ENCODE measurements around the gene DOCK2.
A peak's percentile ranks its signal among the peaks of the same experiment; 100 is the strongest.

DOCK2 gene

GRCh38 chr5:169691471-169691870 is 54.4 kb downstream of the DOCK2 start:
- Mint-ChIP-seq H3K36me3 (ENCODE audit: low read depth) (peaks cover 68% of the 10 kb centered on the region), H3K9me3 (no peaks in the 10 kb centered on the region), H3K27ac (no peak overlapping the region), H3K4me3 (no peak overlapping the region), H3K27me3 (no peaks in the 10 kb centered on the region), H3K4me1 (no peaks in the 10 kb centered on the region)
- ATAC-seq (no peak), DNase-seq (no peak)

GRCh38 chr5:169694091-169694625 is 57.1 kb downstream of the DOCK2 start:
- Mint-ChIP-seq H3K4me3 (no peak overlapping the region), H3K36me3 (ENCODE audit: low read depth) (peaks cover 72% of the 10 kb centered on the region), H3K27ac (no peak overlapping the region), H3K9me3 (no peaks in the 10 kb centered on the region), H3K27me3 (no peaks in the 10 kb centered on the region), H3K4me1 (no peaks in the 10 kb centered on the region)
- DNase-seq: no peak
- ATAC-seq: no peak

- no peaks in the 10 kb centered on the region for H3K27me3 Mint-ChIP-seq
- DNase-seq: no peak
- H3K27ac Mint-ChIP-seq: no peak overlapping the region
- ATAC-seq: no peak
- H3K4me1 Mint-ChIP-seq: no peaks in the 10 kb centered on the region
- no peaks in the 10 kb centered on the region for H3K9me3 Mint-ChIP-seq
- peaks cover 70% of the 10 kb centered on the region for H3K36me3 Mint-ChIP-seq (ENCODE audit: low read depth)
- H3K4me3 Mint-ChIP-seq: no peak overlapping the region
These were observed 58.0 kb downstream of the DOCK2 start for GRCh38 chr5:169695025-169695625.

DNA sequence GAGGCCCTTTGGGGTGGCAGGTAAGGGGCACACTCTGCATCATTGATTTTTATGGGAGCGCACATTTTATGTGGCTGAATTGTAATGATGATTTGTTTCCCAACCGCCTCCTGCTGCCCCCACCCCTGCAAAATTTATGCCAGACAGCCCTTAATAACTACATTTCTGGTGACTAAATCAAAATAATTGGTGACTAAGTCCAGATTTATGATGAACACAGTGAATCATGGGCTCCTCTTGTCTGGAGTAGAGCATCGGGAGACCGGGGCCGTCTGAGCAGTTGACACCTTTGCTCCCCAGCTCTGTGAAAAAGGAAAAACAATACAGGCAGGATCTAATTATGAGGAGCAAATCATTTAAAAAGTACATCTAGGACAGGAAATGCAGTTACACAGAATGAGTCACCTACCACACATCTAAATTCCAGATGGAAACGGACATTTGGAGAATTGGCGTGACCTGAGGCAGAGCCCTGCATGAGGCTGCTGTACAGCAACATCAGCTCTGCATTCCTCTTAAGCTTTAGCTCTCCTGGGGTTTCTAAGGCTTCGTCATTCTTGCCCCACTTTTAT is 58.9 kb downstream of the DOCK2 start:
- H3K27ac Mint-ChIP-seq: no peak overlapping the region
- DNase-seq (no peak), ATAC-seq (no peak)
- peaks cover 62% of the 10 kb centered on the region for H3K36me3 Mint-ChIP-seq (ENCODE audit: low read depth)
- H3K4me1 Mint-ChIP-seq: no peaks in the 10 kb centered on the region
- no peak overlapping the region for H3K4me3 Mint-ChIP-seq
- H3K27me3 Mint-ChIP-seq: no peaks in the 10 kb centered on the region
- no peaks in the 10 kb centered on the region for H3K9me3 Mint-ChIP-seq

DNA sequence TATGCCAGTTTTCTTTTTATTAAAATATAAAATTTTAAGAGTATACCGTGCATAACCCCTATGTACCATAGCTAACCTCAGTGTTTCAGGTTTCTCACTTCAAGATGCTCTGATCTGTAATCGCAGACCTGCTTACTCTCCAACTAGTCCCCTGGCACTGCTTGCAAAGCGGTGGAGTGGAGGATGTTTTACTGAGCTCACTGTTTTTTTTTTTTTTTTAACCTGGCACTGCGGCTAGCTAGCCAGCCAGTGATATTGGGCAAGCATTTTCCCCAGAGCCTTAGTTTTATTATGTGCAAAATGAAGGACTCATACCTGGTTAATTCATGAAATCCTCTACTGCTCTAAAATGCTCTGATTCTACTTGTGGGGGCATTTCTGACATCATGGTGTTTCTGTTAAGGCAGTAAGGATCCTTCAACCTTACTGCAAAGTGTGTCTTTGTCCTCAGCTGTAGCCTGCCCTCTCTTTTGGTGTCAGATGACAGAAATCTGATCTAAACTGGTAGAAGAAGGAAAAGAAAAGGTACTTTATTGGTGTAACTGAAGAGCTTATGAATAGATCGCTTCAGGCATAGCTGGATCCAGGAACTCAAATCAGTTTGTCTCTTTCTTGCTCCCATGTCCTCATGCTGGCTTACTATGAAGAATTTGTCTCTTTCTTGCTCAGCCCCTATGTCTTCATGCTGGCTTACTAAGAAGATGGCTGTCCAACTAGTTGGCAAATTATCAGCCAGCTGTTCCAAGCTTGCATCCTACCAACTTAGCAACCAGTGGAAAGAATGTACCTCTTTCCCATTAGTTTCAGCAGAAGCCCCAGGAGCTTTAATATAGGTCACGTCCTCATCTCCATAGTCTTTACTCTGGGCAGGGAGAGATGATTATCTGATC is 59.8 kb downstream of the DOCK2 start:
- Mint-ChIP-seq H3K4me3 (no peak overlapping the region), H3K36me3 (ENCODE audit: low read depth) (peaks cover 62% of the 10 kb centered on the region), H3K27ac (no peak overlapping the region)

DNA sequence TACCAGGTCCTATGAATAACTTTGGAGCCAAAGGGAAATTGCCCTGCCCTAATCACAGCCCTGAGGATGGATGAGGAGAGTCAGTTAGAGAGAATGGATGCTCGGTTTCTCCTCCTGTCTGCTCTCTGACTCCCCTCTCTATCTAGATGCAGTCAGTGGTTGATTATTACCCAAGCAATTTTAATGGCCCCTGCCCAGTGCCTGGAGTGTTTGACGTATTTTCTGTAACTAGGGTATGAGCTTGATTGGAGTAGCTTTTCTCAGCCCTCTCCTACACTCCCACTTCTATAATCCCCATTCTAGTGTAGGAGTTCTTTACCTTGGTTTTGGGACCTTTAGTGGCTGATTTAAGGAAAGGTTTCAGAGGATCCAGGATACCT is 60.4 kb downstream of the DOCK2 start:
- Mint-ChIP-seq H3K27ac (no peak overlapping the region), H3K4me3 (no peak overlapping the region), H3K27me3 (no peaks in the 10 kb centered on the region), H3K4me1 (no peaks in the 10 kb centered on the region), H3K9me3 (no peaks in the 10 kb centered on the region), H3K36me3 (ENCODE audit: low read depth) (peaks cover 64% of the 10 kb centered on the region)
- ATAC-seq: no peak
- no peak for DNase-seq

More for the DNA sequence above, 59.8 kb downstream of the DOCK2 start:
- Mint-ChIP-seq H3K27me3 (no peaks in the 10 kb centered on the region), H3K9me3 (no peaks in the 10 kb centered on the region), H3K4me1 (no peaks in the 10 kb centered on the region)
- ATAC-seq: no peak
- DNase-seq: no peak

DNA sequence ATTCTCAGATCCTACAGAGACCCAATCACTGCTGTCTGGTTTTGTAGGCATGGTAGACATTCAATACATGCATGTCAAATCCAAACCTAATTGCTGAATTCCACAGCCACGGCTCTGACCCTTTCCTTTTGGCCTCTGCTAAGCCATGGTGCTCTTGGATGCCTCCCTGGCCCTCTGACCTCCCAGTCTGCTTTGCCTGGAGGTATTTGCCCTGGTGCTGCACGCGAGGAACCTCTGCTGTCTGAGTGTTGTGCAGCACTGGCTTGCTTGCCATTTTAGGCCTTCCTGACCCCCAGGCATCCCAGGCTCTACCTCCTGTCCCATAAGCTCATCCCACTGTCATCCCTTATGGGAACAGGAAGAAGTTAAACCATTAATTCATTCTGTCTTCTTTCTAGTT is 60.9 kb downstream of the DOCK2 start:
- no peak for DNase-seq
- Mint-ChIP-seq H3K9me3 (no peaks in the 10 kb centered on the region), H3K4me3 (no peak overlapping the region), H3K27me3 (no peaks in the 10 kb centered on the region), H3K4me1 (peaks cover 2% of the 10 kb centered on the region), H3K27ac (no peak overlapping the region), H3K36me3 (ENCODE audit: low read depth) (peaks cover 66% of the 10 kb centered on the region)
- no peak for ATAC-seq

DNA sequence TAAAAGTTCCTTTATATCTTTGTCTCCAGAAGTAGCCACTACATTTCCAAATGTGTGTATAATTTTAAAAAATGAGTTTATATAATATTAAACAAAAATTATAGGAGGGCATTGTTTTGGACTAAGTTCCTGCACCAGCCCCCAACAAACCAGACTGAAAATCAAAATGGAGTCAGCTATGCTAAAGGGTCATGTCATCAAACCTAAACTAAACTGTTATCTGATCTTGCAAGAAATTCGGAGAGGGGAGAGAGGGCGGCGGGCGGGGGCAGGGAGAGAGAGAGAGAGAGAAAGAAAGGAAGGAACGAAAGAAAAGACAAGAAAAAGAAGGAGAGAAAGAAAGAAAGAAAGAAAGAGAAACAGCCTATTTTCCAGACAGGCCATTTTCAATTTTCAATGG is 63.5 kb downstream of the DOCK2 start:
- DNase-seq: no peak
- peaks cover 17% of the 10 kb centered on the region for H3K4me1 Mint-ChIP-seq
- no peak overlapping the region for H3K27ac Mint-ChIP-seq
- no peaks in the 10 kb centered on the region for H3K27me3 Mint-ChIP-seq
- no peaks in the 10 kb centered on the region for H3K9me3 Mint-ChIP-seq
- no peak overlapping the region for H3K4me3 Mint-ChIP-seq
- ATAC-seq: no peak
- H3K36me3 Mint-ChIP-seq (ENCODE audit: low read depth): peaks cover 72% of the 10 kb centered on the region

GRCh38 chr5:169701910-169702451 is 64.9 kb downstream of the DOCK2 start:
- Mint-ChIP-seq H3K36me3 (ENCODE audit: low read depth) (peaks cover 68% of the 10 kb centered on the region), H3K27me3 (no peaks in the 10 kb centered on the region), H3K27ac (no peak overlapping the region), H3K4me1 (peaks cover 29% of the 10 kb centered on the region), H3K4me3 (no peak overlapping the region), H3K9me3 (no peaks in the 10 kb centered on the region)
- ATAC-seq (no peak), DNase-seq (no peak)

DNA sequence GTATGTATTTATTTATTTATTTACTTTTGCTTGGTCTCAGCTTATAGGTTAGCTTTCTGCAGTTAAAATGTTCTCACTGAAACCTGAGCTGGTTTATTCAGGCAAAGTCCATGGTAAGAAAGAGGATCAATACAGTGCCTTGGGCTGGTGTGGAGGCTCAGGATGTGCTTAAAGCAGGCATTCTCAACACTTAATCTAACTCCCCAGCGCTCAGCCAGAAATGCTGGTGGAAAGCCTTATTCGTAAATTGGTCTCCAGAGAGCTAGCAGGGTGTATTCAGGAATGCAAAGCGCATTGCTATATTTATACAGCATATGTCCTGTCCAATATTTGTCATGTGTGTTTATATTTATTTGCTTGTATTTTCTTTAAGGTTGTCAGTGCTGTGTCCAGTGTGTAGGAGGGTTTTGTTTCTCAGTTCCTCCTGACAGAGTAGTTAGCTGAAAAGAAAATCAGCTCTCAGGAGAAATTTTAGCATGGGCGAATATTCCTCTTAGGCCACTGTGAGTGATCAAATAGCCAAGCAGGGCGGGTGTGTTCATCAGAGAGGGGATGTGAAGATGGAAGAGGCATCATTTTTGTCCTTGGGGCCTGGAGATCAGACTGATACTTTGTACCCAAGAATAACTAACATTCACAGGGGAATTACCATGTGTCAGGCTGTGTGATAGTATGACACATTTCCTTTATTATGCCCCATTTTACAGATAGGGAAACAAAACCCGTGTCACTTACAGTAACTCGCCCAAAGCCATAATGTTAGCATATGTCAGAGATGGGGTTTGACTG is 65.8 kb downstream of the DOCK2 start:
- Mint-ChIP-seq H3K36me3 (ENCODE audit: low read depth) (peaks cover 71% of the 10 kb centered on the region), H3K4me1 (peaks cover 33% of the 10 kb centered on the region), H3K27ac (peak overlapping the region; percentile 71), H3K27me3 (no peaks in the 10 kb centered on the region), H3K4me3 (no peak overlapping the region), H3K9me3 (no peaks in the 10 kb centered on the region)
- ATAC-seq: peak; percentile 81
- DNase-seq: no peak

- DNase-seq (no peak), ATAC-seq (no peak)
- H3K9me3 Mint-ChIP-seq: no peaks in the 10 kb centered on the region
- H3K27ac Mint-ChIP-seq: peak overlapping the region; percentile 71
- H3K4me1 Mint-ChIP-seq: peaks cover 33% of the 10 kb centered on the region
- no peak overlapping the region for H3K4me3 Mint-ChIP-seq
- H3K36me3 Mint-ChIP-seq (ENCODE audit: low read depth): peaks cover 69% of the 10 kb centered on the region
- no peaks in the 10 kb centered on the region for H3K27me3 Mint-ChIP-seq
These were observed 66.7 kb downstream of the DOCK2 start for GRCh38 chr5:169703813-169704212.

- peaks cover 62% of the 10 kb centered on the region for H3K36me3 Mint-ChIP-seq (ENCODE audit: low read depth)
- H3K4me3 Mint-ChIP-seq: no peak overlapping the region
- H3K9me3 Mint-ChIP-seq: no peaks in the 10 kb centered on the region
- no peaks in the 10 kb centered on the region for H3K27me3 Mint-ChIP-seq
- DNase-seq (no peak), ATAC-seq (no peak)
- H3K27ac Mint-ChIP-seq: peak overlapping the region; percentile 30
- peaks cover 33% of the 10 kb centered on the region for H3K4me1 Mint-ChIP-seq
These were observed 68.2 kb downstream of the DOCK2 start for GRCh38 chr5:169705322-169705721.

GRCh38 chr5:169706071-169706470 is 69.0 kb downstream of the DOCK2 start:
- peaks cover 62% of the 10 kb centered on the region for H3K36me3 Mint-ChIP-seq (ENCODE audit: low read depth)
- H3K27me3 Mint-ChIP-seq: no peaks in the 10 kb centered on the region
- no peaks in the 10 kb centered on the region for H3K9me3 Mint-ChIP-seq
- no peak for ATAC-seq
- H3K27ac Mint-ChIP-seq: peak overlapping the region; percentile 70
- H3K4me3 Mint-ChIP-seq: no peak overlapping the region
- H3K4me1 Mint-ChIP-seq: peaks cover 33% of the 10 kb centered on the region
- no peak for DNase-seq

Measured in activated naive CD8-positive, alpha-beta T cell treated with anti-CD3 and anti-CD28 coated beads, Interleukin-2, amount 50 U/mL, for 24 hours (primary cell).